ENCODE data around the gene ANKRD13B.

ANKRD13B gene

DNA sequence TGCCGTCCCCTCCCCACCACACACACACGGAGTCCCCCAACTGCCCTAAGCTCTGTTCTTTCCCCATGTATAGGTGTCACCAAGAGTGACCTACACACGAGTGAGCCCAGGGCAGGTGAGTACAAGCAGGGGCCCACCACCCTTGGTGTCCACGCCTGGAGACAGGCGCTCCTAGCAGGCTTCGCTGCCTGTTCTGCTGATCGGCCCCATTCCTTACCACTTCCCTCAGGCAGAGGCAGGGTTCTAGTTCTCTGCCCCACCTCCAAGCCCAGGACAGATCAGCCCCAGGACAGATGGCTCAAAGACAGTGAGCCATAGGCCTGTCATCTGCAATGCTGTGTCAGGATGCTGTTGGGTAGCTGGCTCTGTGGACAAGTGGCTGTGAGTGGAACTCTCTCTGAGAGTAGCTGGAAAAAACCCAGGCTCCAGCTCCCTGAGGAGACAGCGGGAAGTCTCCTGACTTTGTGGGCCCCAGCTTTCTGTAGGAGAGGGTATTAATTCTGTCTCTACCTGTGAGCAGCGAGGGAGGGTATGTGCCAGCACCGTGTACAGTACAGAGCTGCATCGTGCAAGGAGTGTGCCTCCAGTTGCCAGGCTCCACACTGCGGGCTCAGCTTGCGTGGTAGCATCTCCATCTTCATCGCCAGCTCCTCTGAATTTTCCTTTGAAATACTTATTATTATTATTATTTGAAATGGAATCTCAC is 23.5 kb upstream of the ANKRD13B start:
- FAIRE-seq = no peak

DNA sequence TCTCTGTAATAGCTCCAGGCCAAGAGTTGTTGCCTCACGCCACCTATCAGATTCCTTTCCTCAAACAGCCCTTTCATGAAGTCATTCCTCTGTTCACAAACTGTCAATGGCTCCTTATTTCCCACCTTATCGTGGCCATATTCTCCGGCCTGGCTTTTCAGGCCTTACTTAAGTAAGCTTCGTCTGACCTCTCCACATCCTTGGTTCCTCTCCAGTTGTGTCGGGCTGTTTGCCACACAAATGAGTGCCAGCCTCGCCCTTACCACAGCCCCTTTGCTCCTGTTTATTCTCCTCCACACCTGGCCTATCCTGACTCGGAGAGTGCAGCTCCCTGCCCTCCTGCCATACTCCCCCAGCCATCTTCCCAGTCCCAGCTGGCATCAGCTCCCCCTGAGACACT is 22.4 kb upstream of the ANKRD13B start:
- no peak for FAIRE-seq

DNA sequence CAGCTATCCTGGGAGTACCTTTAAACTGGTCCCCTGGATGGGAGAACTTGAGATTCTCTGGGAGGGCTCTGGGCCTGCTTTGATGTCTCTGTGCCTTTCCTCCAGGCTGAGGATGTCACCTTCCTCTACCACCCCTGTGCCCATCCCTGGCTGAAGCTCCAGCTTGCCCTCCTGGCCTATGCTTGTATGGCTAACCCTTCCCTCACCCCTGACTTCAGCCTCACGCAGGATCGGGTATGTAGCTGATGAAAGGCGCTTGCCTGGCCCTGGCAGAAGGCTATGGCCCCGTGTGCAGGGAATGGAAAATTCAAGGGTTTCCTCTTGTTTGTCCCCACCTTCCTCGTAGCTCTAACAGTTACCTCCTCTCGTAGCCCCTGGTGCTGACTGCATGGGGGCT is 21.4 kb upstream of the ANKRD13B start:
- no peak for FAIRE-seq

DNA sequence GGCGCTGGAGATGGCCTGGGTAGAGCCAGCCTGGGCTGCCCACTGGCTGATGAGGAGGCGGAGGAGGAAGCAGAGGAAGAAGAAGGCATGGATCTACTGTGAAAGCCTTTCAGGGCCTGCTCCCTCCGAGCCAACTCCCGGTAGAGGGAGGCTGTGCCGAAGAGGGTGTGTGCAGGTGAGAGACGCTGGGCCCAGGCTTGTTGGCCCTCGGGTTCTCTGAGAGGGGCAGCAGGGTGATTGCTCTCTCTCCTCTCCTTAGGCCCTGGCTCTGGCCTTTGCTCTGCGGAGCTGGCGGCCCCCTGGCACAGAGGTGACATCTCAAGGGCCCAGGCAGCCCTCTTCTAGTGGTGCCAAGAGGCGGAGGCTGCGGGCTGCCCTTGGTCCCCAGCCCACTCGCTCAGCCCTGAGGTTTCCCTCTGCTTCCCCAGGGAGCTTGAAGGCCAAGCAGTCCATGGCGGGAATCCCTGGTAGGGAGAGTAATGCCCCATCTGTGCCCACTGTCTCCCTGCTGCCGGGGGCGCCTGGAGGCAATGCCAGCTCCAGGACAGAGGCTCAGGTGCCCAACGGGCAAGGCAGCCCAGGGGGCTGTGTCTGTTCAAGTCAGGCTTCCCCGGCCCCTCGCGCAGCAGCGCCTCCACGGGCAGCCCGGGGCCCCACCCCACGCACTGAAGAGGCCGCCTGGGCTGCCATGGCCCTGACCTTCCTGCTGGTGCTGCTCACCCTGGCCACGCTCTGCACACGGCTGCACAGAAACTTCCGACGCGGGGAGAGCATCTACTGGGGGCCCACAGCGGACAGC is 20.9 kb upstream of the ANKRD13B start:
- FAIRE-seq = no peak

DNA sequence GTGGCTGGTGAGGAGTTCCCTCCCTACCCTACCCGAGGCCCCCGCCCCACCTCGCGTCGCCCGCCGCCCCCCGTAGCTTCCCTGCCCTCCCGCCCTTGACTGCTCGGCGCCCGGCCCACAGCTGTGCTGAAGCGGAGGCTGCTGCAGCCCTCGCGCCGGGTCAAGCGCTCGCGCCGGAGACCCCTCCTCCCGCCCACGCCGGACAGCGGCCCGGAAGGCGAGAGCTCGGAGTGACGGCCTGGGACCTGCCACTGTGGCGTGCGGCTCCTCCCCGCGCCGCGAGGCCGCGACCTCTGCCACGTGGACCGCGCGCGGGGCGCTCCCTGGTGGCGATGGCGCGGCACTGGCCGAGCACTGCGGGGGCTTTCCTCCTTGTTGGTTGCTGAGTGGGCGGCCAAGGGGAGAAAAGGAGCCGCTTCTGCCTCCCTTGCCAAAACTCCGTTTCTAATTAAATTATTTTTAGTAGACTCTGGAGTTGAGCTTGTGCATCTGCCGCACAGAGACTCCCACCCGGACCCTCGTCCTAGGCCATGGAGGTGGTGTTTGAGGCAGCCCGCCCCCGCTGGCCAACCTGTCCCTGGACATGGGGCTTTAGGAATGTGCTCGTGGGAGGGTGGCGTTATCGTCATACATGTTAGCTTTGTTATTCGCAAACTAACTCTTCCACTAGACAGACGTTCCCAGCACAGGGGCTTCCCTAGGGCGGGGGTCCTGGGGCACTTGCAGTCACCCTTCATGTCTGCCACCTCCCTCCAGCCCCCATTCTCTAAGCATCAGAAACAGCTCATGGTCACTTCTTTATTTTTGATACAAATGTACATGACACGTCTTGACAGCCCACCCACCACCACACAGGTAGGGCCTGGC is 20.0 kb upstream of the ANKRD13B start:
- no peak for FAIRE-seq

DNA sequence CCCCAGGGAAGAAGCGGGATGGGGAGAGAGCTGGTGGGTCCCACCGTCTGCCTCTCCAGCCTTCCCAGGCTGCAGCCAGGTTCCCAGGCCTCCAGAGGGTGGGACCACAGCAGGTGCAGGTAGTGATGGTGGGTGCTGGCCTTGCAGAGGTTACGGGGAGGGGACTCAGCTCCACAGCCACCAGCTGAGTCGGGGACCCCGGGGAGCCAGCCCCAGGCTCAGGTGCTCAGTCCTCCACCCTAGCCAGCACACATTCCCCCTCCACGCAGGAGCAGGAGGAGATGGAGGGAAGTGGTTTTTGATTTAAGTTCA is 19.4 kb upstream of the ANKRD13B start:
- FAIRE-seq = no peak

DNA sequence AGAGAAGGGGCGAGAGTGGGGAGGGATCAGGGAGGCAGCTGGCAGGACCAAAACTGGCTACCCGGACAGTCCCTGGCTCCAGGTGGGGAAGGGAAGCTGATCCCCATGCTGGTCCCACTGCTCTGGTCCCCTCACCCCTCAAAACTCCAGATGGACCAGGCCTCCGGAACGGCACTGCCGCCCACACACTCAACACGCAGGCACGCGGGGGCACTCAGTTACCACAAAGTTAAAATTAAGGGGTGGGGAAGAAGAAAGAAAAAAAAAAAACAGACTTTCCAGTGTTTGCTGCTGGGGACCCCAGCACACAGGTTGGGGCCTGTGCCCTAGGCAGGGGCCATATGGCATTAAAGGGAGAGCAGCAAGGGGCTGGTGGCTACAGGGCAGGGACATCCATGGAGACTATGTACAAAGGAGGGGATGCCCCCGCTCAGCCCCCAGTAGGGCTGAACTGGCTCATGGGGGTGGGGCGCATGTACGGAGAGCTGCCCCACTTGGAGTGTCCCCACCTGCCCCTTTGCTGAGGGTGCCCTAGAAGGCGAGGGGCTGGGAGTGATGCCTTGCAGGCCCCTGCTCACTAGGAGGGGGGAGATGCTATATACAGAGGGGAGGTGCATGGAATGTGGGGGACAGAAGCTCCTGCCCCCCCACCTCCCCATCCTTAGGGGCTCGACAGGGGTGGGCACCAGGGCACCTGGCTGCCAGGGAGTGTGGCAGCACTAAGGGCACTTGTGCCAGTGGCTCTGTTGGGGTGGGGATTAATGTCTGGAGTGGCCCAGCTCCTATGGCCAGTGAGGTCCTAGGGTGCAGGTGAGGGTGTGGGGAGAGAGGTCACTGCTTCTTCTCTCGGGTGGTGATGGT is 18.8 kb upstream of the ANKRD13B start:
- no peak for FAIRE-seq

DNA sequence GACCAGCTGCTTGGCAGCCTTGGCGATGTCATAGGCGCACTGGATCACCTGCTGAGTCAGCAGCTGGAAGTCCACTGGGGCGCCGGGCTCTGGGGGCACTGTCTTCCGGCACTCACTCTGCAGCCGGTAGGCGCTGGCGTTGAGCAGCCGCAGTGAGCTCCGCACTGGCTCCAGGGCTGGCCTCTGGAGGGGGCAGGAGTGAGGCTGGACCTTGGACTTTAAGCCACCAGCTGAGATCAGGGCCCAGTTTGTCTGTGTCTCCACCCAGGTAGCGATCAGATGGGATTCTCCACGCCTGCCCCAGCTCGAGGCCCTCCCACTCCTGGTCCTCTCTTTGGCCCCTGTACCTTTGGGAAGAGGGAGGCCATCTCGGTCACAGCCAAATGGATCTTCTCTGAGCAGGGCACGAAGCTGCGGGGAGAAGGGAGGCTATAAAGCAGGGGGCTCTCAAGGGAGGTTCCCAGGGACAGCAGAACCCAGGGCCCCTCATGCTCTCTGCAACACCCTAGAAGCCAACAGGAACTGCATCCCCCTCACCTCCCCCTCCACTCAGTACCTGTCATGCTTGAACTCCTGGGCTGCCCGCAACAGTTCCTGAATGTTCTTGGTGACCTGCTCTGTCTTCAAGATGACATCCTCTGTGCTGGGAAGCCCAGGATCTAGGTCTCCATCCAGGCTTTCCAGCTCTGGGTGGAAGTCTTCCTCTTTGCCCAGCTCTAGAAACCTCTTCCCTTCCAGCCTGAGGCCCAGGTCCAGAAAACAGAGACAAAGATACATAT is 18.0 kb upstream of the ANKRD13B start:
- no peak for FAIRE-seq

DNA sequence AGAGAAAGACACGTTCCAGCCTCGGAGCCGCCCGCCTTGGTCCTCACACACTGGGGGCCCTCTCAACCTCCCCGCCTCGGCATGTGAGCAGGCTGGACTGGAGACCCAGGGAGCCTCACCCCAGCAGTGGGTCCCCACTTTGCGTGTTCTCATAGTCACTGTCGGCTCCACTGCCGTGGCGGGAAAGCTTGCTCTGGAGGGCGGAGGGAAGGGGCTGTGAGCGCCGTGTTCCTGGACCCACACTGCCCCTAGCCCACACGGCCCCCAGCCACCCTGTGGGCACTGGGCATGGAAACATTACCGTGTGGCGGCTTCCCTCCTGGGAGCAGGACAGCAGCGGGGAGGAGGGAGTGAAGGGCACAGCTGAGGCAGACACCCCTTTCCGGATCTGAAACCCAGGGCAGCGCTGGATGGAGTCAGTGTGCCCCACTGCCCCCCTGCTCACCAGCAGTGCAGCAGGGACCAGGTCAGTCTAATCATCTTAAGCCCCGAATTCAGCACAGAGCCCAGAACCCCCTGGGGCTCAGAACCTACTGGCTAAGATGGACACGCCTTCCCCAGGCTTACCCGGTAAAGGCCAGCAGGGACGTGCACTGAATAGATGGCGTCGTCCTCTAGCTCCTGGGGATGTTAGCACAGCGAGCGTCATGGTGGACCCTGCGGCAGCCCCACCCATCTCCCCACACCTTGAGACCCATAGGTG is 17.3 kb upstream of the ANKRD13B start:
- no peak for FAIRE-seq

DNA sequence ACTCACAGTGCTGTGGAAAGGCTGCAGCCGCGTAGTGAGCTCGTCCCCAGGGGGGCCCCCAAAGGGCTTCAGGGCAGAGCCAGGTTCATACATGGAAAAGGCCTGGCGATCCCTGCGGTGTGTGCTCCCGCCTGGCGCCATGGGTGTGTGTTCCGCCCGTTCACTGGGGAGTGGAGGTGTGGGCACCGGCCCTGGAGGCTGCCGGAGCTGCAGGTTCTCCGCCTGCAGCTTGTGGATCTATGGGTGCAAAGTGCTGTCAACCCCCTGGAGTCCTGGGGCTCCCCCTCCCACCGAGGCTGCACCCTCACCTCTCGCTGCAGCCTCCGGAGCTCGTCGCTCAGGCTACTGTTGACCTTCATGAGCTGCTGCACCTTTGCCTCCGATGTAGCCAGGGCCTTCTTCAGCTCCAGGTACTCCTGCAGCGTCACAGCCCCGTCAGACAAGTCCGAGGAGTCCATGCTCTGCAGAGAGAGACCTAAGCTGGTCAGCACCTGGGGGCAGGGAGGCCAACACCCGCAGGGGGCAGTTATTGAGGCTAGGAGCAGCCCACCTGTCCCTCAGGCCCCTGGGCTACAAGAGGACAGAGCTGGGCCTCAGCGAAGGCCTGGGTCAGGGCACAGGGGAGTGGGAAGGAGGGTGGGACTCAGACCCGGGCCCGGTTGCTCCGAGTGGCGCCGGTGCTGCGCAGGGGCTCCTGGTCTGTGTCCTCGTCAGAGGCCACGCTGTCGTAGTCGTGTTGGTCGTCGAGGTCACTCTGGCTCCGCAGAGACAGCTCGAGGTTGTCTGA is 16.5 kb upstream of the ANKRD13B start:
- FAIRE-seq = no peak

DNA sequence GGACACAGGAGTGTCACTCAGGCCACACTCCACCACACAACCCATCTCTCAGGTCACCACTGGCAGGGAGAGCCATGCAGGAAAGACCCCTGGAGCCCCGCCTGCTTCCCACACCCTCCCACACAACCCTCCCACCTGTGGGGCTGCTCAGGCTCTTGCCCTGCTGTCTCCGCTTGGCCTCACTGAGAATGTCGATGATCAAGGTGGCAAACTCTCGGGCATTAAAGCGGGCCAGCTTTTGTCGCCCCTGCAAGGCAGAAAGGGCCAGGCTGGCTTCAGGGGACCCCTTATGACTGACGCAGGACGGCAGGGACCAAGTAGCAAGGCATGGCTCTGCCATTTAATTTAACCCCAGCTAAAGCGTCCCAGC is 15.9 kb upstream of the ANKRD13B start:
- no peak for FAIRE-seq

DNA sequence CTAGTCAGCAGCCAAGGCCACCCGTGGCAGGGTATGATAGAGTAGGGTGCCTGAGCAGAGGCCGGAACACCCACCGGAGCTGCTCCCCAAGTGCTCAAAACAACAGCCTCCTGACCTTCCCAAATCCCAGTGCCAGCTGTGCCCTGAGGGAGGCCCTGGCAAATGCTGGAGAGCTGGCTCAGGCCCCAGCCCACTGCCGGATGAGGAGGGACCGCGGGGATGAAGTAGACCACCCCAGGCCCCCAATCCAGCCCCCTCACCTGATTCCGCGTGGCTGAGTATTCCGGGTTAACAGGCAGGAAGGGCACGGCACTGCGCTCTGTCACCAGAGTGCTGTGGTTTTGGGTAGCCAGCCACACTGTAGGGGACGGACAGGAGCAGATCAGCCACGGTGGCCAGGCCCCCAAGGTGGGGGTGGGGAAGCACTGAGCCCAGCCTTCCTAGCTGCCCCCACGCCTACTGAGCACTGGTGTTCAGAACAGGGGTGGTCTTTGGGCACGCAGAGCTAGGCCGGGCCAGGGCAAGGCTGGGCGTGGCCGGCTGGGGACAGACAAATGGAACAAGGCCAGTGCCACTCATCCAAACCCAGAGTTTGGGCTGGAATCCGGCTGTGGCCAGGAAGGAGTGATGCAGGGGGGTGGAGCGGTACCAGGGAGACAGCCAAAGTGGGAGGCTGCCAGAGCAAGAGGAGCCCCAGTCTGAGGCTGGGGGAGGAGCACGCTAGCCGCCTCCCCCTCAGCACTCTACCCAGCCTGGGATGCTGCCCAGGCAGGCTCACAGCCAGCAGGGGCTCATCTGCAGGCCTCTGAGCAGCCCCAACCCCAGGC is 15.3 kb upstream of the ANKRD13B start:
- FAIRE-seq = no peak

DNA sequence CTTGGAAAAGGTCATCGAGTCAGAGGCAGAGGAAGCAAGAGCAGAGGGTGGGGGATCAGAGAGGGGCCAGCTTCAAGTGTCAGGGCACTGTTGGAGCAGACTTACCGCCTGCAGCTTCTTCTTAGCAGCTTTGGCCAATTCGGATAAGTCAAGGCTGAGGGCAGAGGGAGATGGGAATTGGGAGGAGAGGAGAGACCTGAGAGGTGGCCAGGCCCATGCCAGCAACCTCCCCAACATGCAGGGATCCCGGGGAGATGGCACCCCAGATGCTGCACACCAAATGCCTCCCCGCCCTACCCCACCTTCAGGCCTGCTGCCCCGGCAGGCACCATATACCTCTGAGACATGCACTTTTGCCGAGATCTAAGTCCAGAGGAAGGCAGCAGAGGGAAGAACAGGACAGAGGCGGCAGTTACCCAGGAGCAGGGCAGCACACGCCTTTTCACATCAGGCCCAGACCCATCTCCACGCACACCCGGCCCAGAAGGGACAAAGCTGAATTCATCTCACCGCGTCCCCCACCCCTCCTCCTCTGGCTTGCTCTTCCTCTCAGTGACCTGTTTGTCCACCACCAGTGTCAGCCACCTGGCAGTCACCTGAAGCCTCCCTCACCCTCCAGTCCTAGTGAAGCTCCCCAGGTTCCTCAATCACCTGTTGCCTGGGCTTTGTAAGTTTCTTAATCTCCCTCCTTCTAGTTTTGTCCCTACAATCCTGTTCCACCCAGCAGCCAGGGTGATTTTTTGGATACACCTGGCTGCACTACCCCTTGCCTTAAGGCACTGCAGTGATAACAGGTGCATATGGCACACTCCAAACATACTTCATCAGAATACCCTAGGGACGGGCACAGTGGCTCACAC is 14.1 kb upstream of the ANKRD13B start:
- FAIRE-seq = no peak

DNA sequence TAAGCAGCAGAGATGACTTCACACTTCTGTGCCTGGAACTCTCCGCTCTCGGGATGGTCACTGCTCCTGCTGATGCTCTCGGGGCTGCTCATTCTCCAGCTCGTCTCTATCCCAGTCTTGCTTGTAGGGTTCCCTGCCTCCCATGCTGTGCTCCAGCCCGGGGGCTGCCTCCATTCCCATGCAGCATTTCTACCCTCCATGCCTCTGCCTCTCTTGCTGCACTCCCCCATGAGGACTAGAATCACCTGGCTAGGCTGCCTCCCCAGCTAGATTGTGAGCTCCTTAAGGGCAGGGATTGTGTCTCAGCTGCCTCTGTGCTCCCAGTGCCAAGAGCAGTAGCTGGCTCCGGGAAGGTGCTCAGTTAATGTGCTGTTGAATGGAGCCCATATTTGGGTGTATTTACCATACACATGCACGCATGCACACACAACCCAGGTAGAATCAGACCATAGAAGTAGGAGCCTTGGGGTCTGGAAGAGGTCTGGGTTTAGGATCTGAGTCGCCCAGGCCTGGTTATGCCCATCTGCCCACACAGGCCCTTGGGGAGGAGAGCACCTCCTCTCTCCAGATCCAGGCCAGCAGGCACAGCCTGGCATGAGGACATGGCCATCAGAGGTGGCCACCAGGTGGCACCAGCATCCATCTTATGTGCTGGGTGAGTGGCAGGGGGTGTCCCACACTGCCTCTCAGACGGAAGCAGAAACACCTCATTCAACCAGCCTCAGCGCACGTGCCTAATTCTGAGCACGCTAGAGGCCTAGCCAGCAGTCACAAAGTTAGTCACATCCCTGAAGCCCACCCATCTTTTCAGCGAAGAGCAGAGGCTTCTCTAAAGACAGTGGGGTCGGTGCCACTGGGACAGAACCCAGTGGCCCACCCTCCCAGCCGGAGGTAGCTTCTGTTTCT is 12.8 kb upstream of the ANKRD13B start:
- FAIRE-seq = no peak

DNA sequence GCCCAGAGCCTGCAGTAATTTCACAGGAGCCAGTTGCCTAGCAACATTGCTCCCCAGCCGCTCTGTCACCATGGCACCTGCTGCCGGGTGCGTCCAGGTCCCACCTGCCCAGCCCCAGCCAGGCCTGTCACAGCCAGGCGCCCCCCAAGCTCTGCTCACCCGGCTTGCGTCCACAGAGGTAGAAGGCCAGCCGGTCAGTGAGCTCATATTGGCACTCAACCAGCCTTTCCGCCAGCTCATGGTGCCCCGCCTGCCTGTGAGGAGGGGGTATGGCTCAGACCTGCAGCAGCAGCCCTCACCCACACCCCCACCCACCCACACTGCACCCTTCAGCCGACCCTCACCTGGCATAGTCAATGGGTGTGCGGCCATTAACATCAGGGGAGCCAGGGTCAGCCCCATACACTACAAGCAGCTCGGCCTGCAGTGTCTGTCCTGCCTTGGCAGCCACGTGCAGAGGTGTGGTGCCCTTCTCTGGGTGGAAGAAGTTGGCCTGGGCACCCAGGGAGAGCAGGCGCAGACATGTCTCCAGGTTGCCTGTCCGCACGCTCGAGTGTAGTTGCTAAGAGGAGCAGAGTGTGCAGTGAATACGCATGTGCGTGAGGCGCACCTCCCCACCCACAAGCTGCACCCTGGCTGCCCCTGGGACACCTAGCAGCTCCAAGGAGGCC is 11.2 kb upstream of the ANKRD13B start:
- no peak for FAIRE-seq

DNA sequence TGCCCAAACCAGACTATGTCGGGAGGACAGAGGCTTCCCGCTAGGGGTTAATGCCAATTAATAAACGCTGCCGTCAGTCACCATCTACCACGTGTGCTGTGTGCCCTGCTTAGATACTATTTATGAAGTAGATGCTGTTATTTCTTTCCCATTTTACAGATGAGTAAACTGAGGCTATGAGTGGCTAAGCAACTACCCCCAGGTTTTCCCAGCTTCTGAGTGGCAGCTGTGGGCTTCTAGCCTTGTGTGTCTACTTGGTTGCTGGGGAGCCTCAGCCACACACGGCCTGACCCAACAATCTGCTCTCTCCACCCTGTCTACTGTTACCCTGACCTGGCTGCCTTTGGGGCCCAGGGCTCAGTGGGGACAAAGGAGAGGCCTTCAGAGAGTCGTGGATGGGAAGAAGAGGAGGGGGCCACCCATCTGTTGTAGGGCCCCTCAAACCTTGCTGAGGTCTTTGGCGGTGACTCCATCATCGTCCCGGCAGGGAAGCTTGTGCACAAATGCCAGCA is 10.6 kb upstream of the ANKRD13B start:
- no peak for FAIRE-seq

DNA sequence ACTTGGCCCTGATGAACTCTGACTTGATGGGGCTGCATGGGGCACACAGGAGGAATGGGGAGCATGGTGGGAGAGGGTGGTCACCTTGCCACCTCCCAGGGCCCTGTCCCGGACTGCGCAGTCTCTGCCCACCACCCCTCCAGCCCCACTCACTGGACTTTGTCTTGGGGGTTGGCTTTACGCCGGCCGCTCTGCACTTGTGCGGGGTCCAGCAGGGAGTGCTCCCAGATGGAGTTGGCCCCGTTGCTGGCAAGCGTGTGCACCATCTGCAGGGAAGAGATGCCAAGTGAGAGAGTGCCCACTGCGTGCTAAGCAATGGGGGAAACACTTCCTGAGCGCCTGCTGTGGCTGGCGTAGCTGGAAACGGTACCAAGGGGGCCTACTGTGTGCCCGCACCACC is 10.2 kb upstream of the ANKRD13B start:
- FAIRE-seq = no peak

Data from endometrium (tissue), 2 donors.